Measurements from ENCODE around the gene SLC22A31.

DNA sequence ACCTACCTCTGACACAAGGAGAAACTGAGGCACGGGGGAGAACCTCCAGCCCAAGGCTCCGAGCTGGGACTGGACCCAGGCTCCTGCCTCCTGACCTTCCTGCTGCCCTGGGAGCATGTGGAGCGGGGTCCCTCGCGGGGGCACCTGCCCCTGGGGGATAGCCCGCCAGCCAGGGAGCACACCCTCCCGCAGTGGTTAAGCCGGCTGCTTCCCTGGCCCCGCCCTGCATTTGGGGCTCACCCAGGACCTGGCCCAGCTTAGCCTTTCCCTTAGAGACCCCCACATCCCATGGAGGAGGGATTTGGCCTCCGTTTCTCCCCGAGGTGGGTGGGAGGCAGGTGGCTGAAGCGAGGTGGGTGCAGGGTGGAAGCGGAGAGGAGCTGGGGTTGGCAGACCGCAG lies 30.6 kb downstream of the SLC22A31 start:
- no peak for TF ChIP-seq EZH2phosphoT487 (IDR thresholded peaks at IDR 0.05; ENCODE audit: low read length)
- TF ChIP-seq, protein P1, sequence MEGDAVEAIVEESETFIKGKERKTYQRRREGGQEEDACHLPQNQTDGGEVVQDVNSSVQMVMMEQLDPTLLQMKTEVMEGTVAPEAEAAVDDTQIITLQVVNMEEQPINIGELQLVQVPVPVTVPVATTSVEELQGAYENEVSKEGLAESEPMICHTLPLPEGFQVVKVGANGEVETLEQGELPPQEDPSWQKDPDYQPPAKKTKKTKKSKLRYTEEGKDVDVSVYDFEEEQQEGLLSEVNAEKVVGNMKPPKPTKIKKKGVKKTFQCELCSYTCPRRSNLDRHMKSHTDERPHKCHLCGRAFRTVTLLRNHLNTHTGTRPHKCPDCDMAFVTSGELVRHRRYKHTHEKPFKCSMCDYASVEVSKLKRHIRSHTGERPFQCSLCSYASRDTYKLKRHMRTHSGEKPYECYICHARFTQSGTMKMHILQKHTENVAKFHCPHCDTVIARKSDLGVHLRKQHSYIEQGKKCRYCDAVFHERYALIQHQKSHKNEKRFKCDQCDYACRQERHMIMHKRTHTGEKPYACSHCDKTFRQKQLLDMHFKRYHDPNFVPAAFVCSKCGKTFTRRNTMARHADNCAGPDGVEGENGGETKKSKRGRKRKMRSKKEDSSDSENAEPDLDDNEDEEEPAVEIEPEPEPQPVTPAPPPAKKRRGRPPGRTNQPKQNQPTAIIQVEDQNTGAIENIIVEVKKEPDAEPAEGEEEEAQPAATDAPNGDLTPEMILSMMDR (IDR thresholded peaks at IDR 0.05; ENCODE audit: low read length): no peak
- TF ChIP-seq EZH2 (optimal IDR thresholded peaks at IDR 0.05; ENCODE audit: low read depth, low read length): no peak

All from MM.1S (cell line).